Measurements from ENCODE around the gene RAB35.

RAB35 gene

GRCh38 chr12:120102189-120103043, 14.1 kb downstream of the RAB35 start:
- DNase-seq, result no peak

- DNase-seq, result no peak
Observed at GRCh38 chr12:120101617-120102016, 14.9 kb downstream of the RAB35 start.

- DNase-seq, result no peak
Observed at GRCh38 chr12:120101182-120101581, 15.4 kb downstream of the RAB35 start.

GRCh38 chr12:120100630-120101029, 15.9 kb downstream of the RAB35 start:
- no peak for DNase-seq

- DNase-seq, result no peak
Observed at GRCh38 chr12:120099738-120100137, 16.8 kb downstream of the RAB35 start.

GRCh38 chr12:120098756-120099470, 17.6 kb downstream of the RAB35 start:
- DNase-seq, result no peak

- no peak for DNase-seq
Observed at GRCh38 chr12:120096671-120097202, 19.8 kb downstream of the RAB35 start.

GRCh38 chr12:120095736-120096135, 20.8 kb downstream of the RAB35 start:
- DNase-seq, result no peak

- DNase-seq, result no peak
Observed at GRCh38 chr12:120095331-120095730, 21.2 kb downstream of the RAB35 start.

- DNase-seq, result no peak
Observed at GRCh38 chr12:120094485-120094884, 22.1 kb downstream of the RAB35 start.

- no peak for DNase-seq
Observed at GRCh38 chr12:120093592-120094355, 22.8 kb downstream of the RAB35 start.

GRCh38 chr12:120093336-120093591, 23.3 kb downstream of the RAB35 start:
- no peak for DNase-seq

- DNase-seq, result no peak
Observed at GRCh38 chr12:120092551-120093335, 23.8 kb downstream of the RAB35 start.

- no peak for DNase-seq
Observed at GRCh38 chr12:120091371-120092090, 25.0 kb downstream of the RAB35 start.

GRCh38 chr12:120090626-120091295, 25.8 kb downstream of the RAB35 start:
- no peak for DNase-seq

GRCh38 chr12:120090206-120090605, 26.3 kb downstream of the RAB35 start:
- DNase-seq, result no peak

GRCh38 chr12:120089796-120090195, 26.8 kb downstream of the RAB35 start:
- DNase-seq, result no peak

GRCh38 chr12:120089105-120089504, 27.4 kb downstream of the RAB35 start:
- DNase-seq, result no peak

- peak; percentile 99 for DNase-seq
Observed at GRCh38 chr12:120086801-120087621, 29.5 kb downstream of the RAB35 start.

GRCh38 chr12:120085920-120086645, 30.5 kb downstream of the RAB35 start:
- DNase-seq, result no peak
